ENCODE data around the gene YIPF1.
A peak's percentile ranks its signal among the peaks of the same experiment; 100 is the strongest.
"Not testable (repeated sequence)": the region's sequence is repeated elsewhere in the genome, so short reads cannot be mapped to it uniquely, and the experiment has no call there.

The YIPF1 gene

GRCh38 chr1:53837924-53838653 is 51.5 kb downstream of the YIPF1 start, which contains the start of gene NDC1:
Gene NDC1 (minus strand): TSS chr1:53838296. CDS start chr1:53838261, 35 bp downstream.
- DNase-seq (ENCODE audit: low read depth): peak; percentile 97

- no peak for DNase-seq (ENCODE audit: low read depth)
Observed at GRCh38 chr1:53837646-53837923, 52.0 kb downstream of the YIPF1 start.

DNA sequence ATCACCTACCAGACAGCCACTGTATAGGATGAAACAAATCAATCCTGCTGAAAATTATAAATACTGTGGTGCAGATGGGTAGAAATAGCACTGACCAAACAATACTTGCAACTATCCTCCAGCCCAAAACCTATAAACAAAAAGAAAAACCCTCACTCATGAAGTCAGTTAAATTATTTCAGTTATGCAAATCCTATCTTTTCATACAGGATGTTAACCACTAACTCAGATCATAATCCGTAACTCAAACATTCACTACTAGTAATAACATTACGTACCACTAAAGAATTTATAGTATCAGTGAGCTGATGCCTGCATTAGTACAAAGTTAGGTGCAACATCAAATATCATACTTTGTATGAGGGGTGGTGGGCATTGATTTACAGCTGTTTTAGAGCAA is 54.1 kb downstream of the YIPF1 start:
- DNase-seq (ENCODE audit: low read depth): no peak

- no peak for DNase-seq (ENCODE audit: low read depth)
Observed at GRCh38 chr1:53834776-53835175, 54.8 kb downstream of the YIPF1 start.

DNA sequence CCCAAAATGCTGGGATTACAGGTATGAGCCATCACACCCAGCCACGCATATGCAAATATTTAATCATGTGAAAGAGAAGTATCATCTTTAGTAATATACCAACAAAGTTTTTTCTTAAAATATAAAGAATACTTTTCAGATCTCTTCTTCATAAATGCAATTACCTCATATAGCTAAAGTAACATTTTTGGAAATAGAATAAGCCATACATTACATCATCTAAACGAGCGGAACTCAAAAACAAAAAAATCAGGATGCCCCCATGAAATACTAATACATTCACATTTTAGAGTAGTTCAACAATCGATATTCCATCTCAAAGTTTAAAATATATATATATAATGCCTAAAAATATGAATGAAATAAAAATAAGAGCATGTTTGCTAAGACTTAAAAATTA is 56.2 kb downstream of the YIPF1 start:
- no peak for DNase-seq (ENCODE audit: low read depth)

GRCh38 chr1:53826367-53826766 is 63.2 kb downstream of the YIPF1 start:
- DNase-seq (ENCODE audit: low read depth): peak; percentile 7

DNA sequence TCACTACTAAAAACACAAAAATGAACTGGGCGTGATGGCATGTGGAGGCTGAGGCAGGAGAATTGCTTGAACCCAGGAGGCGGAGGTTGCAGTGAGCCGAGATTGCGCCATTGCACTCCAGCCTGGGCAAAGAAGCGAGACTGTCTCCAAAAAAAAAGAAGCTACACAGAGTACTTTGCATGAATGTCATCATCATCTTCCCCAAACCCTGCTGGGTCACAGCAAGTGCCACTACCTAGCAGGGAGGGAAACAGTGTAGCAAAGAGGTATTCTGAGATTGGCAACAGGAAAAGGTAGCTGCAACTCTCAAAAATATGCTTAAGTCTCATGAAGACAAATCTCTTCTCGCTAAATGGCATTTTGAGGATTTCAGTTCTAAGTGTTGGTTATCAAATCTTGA is 64.3 kb downstream of the YIPF1 start:
- no peak for DNase-seq (ENCODE audit: low read depth)

DNA sequence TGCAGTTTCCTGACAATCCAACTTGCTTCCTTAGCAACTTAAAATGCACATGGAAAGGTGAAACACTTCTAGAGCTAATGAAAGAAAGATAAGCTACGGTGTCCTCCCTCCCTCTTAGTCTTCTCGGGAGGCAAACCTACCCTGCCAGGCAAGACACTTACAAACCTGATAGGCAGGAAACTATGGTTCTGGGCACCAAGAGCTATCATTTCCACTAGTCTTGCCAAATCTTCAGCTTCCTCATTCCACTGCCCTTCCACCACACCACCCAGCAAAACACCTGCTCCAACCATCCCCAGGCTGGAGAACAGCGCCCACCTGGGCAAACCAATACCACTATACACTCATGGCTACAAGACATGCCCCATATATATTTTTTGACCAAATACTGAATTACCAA is 66.7 kb downstream of the YIPF1 start:
- DNase-seq (ENCODE audit: low read depth): no peak

DNA sequence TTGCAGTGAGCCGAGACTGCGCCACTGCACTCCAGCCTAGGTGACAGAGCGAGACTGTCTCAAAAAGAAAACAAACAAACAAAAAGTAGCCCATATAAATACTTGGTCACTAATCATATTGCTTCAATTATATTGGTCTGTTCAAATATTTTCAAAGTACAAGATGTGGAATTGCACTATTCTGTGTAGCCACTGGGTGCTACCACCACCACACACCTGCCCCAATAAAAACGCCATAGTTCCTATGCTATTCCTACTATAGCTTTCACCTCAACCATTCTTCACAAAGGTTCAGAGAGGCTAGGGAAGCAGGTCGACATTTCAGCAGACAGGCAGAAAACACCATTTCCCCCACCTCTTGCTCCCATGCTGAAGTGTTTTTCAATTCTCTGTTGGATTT is 68.2 kb downstream of the YIPF1 start:
- DNase-seq (ENCODE audit: low read depth): no peak

DNA sequence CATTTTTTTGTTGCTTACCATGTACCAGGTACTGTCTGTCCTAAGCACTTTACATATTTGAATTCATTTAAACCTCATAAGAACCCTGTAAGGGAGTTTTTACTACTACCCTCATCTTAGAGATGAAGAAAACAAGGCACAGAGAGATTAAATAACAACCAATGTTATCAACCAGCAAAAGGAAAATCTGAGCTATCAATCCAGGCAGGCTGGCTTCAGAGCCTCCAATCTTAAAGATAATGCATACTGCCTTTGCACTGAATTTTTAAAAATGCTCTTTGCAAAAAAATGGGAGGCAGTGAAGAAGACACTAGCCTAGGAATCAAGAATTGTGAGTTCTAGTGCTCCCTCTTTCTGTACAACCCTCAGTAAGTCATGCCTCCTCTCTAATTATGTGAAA is 70.2 kb downstream of the YIPF1 start:
- DNase-seq (ENCODE audit: low read depth): no peak

GRCh38 chr1:53816584-53816983 is 73.0 kb downstream of the YIPF1 start:
- DNase-seq (ENCODE audit: low read depth): not testable (repeated sequence)

DNA sequence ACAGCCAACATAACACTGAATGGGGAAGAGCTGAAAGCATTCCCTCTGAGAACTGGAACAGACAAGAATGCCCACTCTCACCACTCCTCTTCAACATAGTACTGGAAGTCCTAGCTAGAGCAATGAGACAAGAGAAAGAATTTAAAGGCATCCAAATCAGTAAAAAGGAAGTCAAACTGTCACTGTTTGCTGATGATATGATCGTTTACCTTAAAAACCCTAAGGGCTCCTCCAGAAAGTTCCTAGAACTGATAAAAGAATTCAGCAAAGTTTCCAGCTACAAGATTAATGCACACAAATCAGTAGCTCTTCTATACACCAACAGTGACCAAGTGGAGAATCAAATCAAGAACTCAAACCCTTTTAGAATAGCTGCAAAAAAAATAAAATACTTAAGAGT is 74.1 kb downstream of the YIPF1 start:
- DNase-seq (ENCODE audit: low read depth): not testable (repeated sequence)

GRCh38 chr1:53811414-53811851 is 78.2 kb downstream of the YIPF1 start:
- DNase-seq (ENCODE audit: low read depth): no peak

- DNase-seq (ENCODE audit: low read depth): no peak
Observed at GRCh38 chr1:53810497-53810896, 79.1 kb downstream of the YIPF1 start.

- no peak for DNase-seq (ENCODE audit: low read depth)
Observed at GRCh38 chr1:53810007-53810406, 79.6 kb downstream of the YIPF1 start.

- no peak for DNase-seq (ENCODE audit: low read depth)
Observed at GRCh38 chr1:53807916-53808315, 81.7 kb downstream of the YIPF1 start.

- DNase-seq (ENCODE audit: low read depth): no peak
Observed at GRCh38 chr1:53804791-53805505, 84.6 kb downstream of the YIPF1 start.

- DNase-seq (ENCODE audit: low read depth): no peak
Observed at GRCh38 chr1:53804181-53804580, 85.4 kb downstream of the YIPF1 start.

Measured in stromal cell of bone marrow (primary cell).